ENCODE results near the gene CNIH1. TPM values are rescaled to one million over a fixed set of nuclear protein-coding genes. Genes with fewer than 3 reads are reported as not detected.

CNIH1 gene
- total RNA-seq, 1 experiment from 2014 or later = 114 TPM

DNA sequence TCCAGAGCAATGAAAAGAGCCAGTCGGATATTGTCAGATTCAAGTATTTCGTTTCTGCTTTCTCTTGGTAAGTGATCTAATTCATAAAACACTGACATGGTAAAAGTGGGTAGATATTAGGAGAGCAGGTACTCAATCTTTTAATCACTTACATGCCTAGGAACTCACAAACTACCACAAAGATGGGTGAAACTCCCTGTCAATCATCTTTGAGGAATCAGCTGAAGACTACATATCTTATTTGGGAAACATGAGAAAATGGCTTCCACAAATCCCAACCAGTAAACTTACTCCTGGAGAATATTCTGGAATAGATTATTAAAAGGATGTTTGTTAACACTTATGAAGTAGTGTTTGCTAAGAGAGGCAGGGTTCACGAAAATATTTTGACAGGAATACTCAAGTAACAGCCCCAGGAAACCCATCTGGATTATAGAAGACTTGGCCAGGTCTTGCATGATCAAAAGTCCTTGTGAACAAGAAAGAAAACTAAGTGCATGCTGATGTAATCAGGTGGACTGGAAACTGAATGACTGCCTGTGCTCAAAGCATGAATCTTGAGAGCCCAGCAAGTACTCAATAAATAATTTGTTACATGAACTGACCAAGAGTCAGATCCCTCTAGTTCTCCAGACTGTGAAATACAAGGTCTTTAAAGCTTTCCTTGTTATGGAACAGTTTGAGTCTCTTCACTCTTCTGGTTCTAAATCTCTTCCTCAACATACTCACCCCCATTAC is 15.5 kb downstream of the CNIH1 start:
- BruUV-seq (replicated peaks) = no TSS peak
- Histone ChIP-seq H3K9me2 (ENCODE audit: insufficient read depth) (no peaks in the 10 kb centered on the region), H3K4me1 (replicated peaks; ENCODE audit: insufficient read depth) (no peaks in the 10 kb centered on the region), H3K9me3 (ENCODE audit: insufficient read depth, low read depth) (no peaks in the 10 kb centered on the region), H3F3A (ENCODE audit: insufficient read depth, low read depth) (peaks cover 15% of the 10 kb centered on the region; the same call in 1 of the 2 replicates), H3K27ac (no peak overlapping the region), H3K79me2 (ENCODE audit: low read depth) (peaks cover 14% of the 10 kb centered on the region), H3K4me3 (no peak overlapping the region), H4K20me1 (ENCODE audit: insufficient read depth) (peaks cover 7% of the 10 kb centered on the region), H3K27me3 (ENCODE audit: insufficient read depth, low read depth) (no peaks in the 10 kb centered on the region), H2AFZ (no peak overlapping the region), H3K36me3 (ENCODE audit: low read depth) (peaks cover 44% of the 10 kb centered on the region), H3K4me2 (no peak overlapping the region)
- POLR2A ChIA-PET (ENCODE audit: unreplicated experiment) = no interaction called here
- intact Hi-C loops (cut with micrococcal nuclease; ENCODE audit: unreplicated experiment) = no loop called here
- CTCF ChIA-PET = no interaction called here
- DNase-seq = no peak
- TF ChIP-seq EZH2 (IDR thresholded peaks at IDR 0.05; ENCODE audit: low read depth) (no peak), CTCF (conservative IDR thresholded peaks at IDR 0.05) (no peak)

GRCh38 chr14:54425068-54425467 is 16.1 kb downstream of the CNIH1 start:
- BruUV-seq (replicated peaks) = no TSS peak
- H3K4me3 ChIP-seq = no peak overlapping the region
- peaks cover 8% of the 10 kb centered on the region for H3K79me2 ChIP-seq (ENCODE audit: low read depth)
- H3F3A ChIP-seq (ENCODE audit: insufficient read depth, low read depth) = peaks cover 20% of the 10 kb centered on the region; the same call in 1 of the 2 replicates
- DNase-seq = no peak
- H3K4me1 ChIP-seq (replicated peaks; ENCODE audit: insufficient read depth) = no peaks in the 10 kb centered on the region
- H3K9me2 ChIP-seq (ENCODE audit: insufficient read depth) = no peaks in the 10 kb centered on the region
- H3K4me2 ChIP-seq = no peak overlapping the region
- intact Hi-C loops (cut with micrococcal nuclease; ENCODE audit: unreplicated experiment) = no loop called here
- no peaks in the 10 kb centered on the region for H3K9me3 ChIP-seq (ENCODE audit: insufficient read depth, low read depth)
- no peak overlapping the region for H2AFZ ChIP-seq
- POLR2A ChIA-PET (ENCODE audit: unreplicated experiment) = no interaction called here
- no peaks in the 10 kb centered on the region for H3K27me3 ChIP-seq (ENCODE audit: insufficient read depth, low read depth)
- CTCF ChIA-PET = no interaction called here
- peaks cover 6% of the 10 kb centered on the region; the same call in 1 of the 2 replicates for H4K20me1 ChIP-seq (ENCODE audit: insufficient read depth)
- TF ChIP-seq EZH2 (IDR thresholded peaks at IDR 0.05; ENCODE audit: low read depth) = no peak
- no peak for TF ChIP-seq CTCF (conservative IDR thresholded peaks at IDR 0.05)
- no peak overlapping the region for H3K27ac ChIP-seq
- H3K36me3 ChIP-seq (ENCODE audit: low read depth) = peaks cover 38% of the 10 kb centered on the region

DNA sequence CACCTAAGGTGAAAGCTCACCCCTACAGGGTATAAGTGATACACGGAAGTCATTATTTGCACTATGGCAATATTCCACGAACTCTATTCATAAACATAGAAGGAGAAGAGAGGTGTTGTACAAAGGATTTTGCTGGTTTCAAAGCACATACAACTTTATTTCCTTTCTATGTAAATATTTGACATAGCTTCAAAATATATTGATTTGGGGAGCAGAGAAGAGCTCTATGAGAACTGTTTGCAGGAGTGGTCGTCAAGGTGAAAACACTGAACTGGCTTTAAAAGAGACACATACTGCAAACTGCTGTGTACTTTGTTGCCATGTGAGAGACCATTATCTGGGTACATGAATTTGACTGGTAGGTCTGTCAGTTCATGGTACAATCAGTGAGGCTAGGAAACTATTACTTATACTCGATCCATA is 16.7 kb downstream of the CNIH1 start:
- H3K27me3 ChIP-seq (ENCODE audit: insufficient read depth, low read depth) = no peaks in the 10 kb centered on the region
- no peak for DNase-seq
- no peaks in the 10 kb centered on the region for H3K4me1 ChIP-seq (replicated peaks; ENCODE audit: insufficient read depth)
- no peak overlapping the region for H3K4me2 ChIP-seq
- H3K79me2 ChIP-seq (ENCODE audit: low read depth) = peaks cover 4% of the 10 kb centered on the region; the same call in 1 of the 2 replicates
- BruUV-seq (replicated peaks) = no TSS peak
- intact Hi-C loops (cut with micrococcal nuclease; ENCODE audit: unreplicated experiment) = loop anchor here (5.0 kb wide), 1 partner anchor 57 kb away; no protein-coding TSS in a partner anchor
- H4K20me1 ChIP-seq (ENCODE audit: insufficient read depth) = peaks cover 6% of the 10 kb centered on the region; the same call in 1 of the 2 replicates
- POLR2A ChIA-PET (ENCODE audit: unreplicated experiment) = no interaction called here
- CTCF ChIA-PET = no interaction called here
- H3K27ac ChIP-seq = no peak overlapping the region
- H3K9me3 ChIP-seq (ENCODE audit: insufficient read depth, low read depth) = no peaks in the 10 kb centered on the region
- peaks cover 20% of the 10 kb centered on the region; the same call in 1 of the 2 replicates for H3F3A ChIP-seq (ENCODE audit: insufficient read depth, low read depth)
- H3K9me2 ChIP-seq (ENCODE audit: insufficient read depth) = no peaks in the 10 kb centered on the region
- peaks cover 32% of the 10 kb centered on the region for H3K36me3 ChIP-seq (ENCODE audit: low read depth)
- no peak overlapping the region for H3K4me3 ChIP-seq
- H2AFZ ChIP-seq = no peak overlapping the region
- TF ChIP-seq CTCF (conservative IDR thresholded peaks at IDR 0.05) = no peak
- TF ChIP-seq EZH2 (IDR thresholded peaks at IDR 0.05; ENCODE audit: low read depth) = no peak
